H1 (cell line): Measurements from ENCODE around the gene PHF23. TPM values are rescaled to one million over a fixed set of nuclear protein-coding genes. Genes with fewer than 3 reads are reported as not detected.

Experiments used
- ASH2L ChIP-seq: fragments of 200-600, 300-600 bp; sonication (generic); IDR thresholded peaks from one replicate; pipeline ENCODE4 v1.7.1; 2017; ENCODE audit warnings: low read length
- BACH1 ChIP-seq: IDR thresholded peaks from 2 replicates; pipeline ENCODE4 v1.6.1; 2012; ENCODE audit warnings: low read length, improper control_type of control experiment
- CREB1 ChIP-seq: IDR thresholded peaks from 2 replicates; pipeline ENCODE4 v1.6.1; 2012; ENCODE audit warnings: inconsistent platforms
- EZH2 ChIP-seq: fragments of 200-600 bp; sonication (generic); IDR thresholded peaks from 2 replicates; pipeline ENCODE4 v1.7.1; 2012; ENCODE audit warnings: low read depth, mild to moderate bottlenecking, moderate library complexity, low read length, inconsistent platforms; ENCODE audit not compliant: severe bottlenecking
- FOSL1 ChIP-seq: IDR thresholded peaks from 2 replicates; pipeline ENCODE4 v1.6.1; 2011; ENCODE audit warnings: mild to moderate bottlenecking, low read depth, low read length, moderate library complexity; ENCODE audit not compliant: insufficient read depth
- GABPA ChIP-seq: IDR thresholded peaks from 2 replicates; pipeline ENCODE4 v1.6.1; 2011; ENCODE audit warnings: mild to moderate bottlenecking, low read length, moderate library complexity, borderline replicate concordance; ENCODE audit not compliant: insufficient read depth
- GTF2F1 ChIP-seq: IDR thresholded peaks from 2 replicates; pipeline ENCODE4 v1.6.1; 2012; ENCODE audit warnings: low read depth, low read length, improper control_type of control experiment, borderline replicate concordance
- MAFK ChIP-seq: IDR thresholded peaks from 2 replicates; pipeline ENCODE4 v1.6.1; 2012; ENCODE audit warnings: low read depth, mild to moderate bottlenecking, improper control_type of control experiment, low read length
- POLR2A ChIP-seq, 2 experiments: IDR thresholded peaks; 1 replicate in 1 of 2; 2 replicates in 1 of 2; pipeline ENCODE4 v1.6.1; 2011; ENCODE audit warnings: low read depth in 2 of 2, low read length in 2 of 2, mild to moderate bottlenecking in 2 of 2; ENCODE audit errors: control extremely low read depth in 1 of 2
- POLR2AphosphoS5 ChIP-seq: IDR thresholded peaks from 2 replicates; pipeline ENCODE4 v1.6.1; 2011; ENCODE audit warnings: low read depth, low read length
- RBBP5 ChIP-seq: IDR thresholded peaks from 2 replicates; pipeline ENCODE4 v1.7.1; 2012; ENCODE audit warnings: low read depth, mild to moderate bottlenecking, inconsistent platforms, low read length, moderate library complexity, borderline replicate concordance
- RXRA ChIP-seq: IDR thresholded peaks from 2 replicates; pipeline ENCODE4 v1.6.1; 2011; ENCODE audit warnings: low read depth, mild to moderate bottlenecking, low read length, moderate library complexity; ENCODE audit not compliant: insufficient read depth
- SAP30 ChIP-seq: fragments of 300-600 bp; sonication (generic); IDR thresholded peaks from 2 replicates; pipeline ENCODE4 v1.7.1; 2012; ENCODE audit warnings: low read length, moderate library complexity, mild to moderate bottlenecking, inconsistent platforms; ENCODE audit not compliant: insufficient read depth, insufficient replicate concordance
- SIN3A ChIP-seq, 2 experiments: IDR thresholded peaks in 1 of 2; conservative IDR thresholded peaks in 1 of 2; 2 replicates each; pipeline ENCODE4 v1.6.1; 2011 to 2012; ENCODE audit warnings: low read length in 2 of 2, improper control_type of control experiment in 1 of 2, low read depth in 1 of 2, mild to moderate bottlenecking in 1 of 2
- SP1 ChIP-seq: IDR thresholded peaks from 2 replicates; pipeline ENCODE4 v1.6.1; 2011; ENCODE audit warnings: low read depth, low read length
- SP2 ChIP-seq: IDR thresholded peaks from 2 replicates; pipeline ENCODE4 v1.6.1; 2012; ENCODE audit warnings: mild to moderate bottlenecking, low read length, inconsistent platforms
- TAF7 ChIP-seq: optimal IDR thresholded peaks from 2 replicates; pipeline ENCODE3; 2011; ENCODE audit warnings: low read depth, mild to moderate bottlenecking, inconsistent platforms, low read length, moderate library complexity, borderline replicate concordance
- YY1 ChIP-seq: IDR thresholded peaks from 2 replicates; pipeline ENCODE4 v1.6.1; 2011; ENCODE audit warnings: low read depth, mild to moderate bottlenecking, low read length
- polyA plus RNA-seq, 7 experiments: library from polyadenylated mRNA; depleted of rRNA in 3 of 7; stranded (reverse) in 5 of 7; unstranded in 2 of 7; fragments of >200 nt in 5 of 7; fragments of 200-250 nt in 2 of 7; gene quantifications; 1 replicate in 5 of 7; 2 replicates in 1 of 7; 4 replicates in 1 of 7; pipeline versions ENCODE4 v1.2.1 to v1.2.3, GENCODE V29; 2011 to 2013; ENCODE audit warnings: missing spikeins in 2 of 7, mixed read lengths in 2 of 7
- total RNA-seq: library from RNA; stranded (reverse); fragmentation: NEBNext Ultra II Directional; extraction: Animal tissue kit (Norgen Biotek cat#: 25700); gene quantifications from 2 replicates; pipeline ENCODE4 v1.2.1, GENCODE V29; 2021

The PHF23 gene
- total and polyA plus RNA-seq, 2 of the 8 experiments (the other 6 are each of a cell fraction or from before 2014, with no cell fraction given), result 47.5 to 62.8 TPM

- peak; percentile 60; the same call in 1 of the 2 replicates for TF ChIP-seq MAFK
- no peak for TF ChIP-seq EZH2
- peak; percentile 84 for TF ChIP-seq CREB1
- TF ChIP-seq ASH2L, result peak; percentile 44
- TF ChIP-seq SIN3A (conservative IDR thresholded peaks at IDR 0.05 in 1 of 2, IDR thresholded peaks at IDR 0.05 in 1 of 2; ENCODE audit: low read depth in 1 of 2, low read length in 2 of 2), result peak in 1 of 2 experiments; percentile 74; a peak in 2 of 4 replicates
- TF ChIP-seq TAF7, result peak; percentile 22
- TF ChIP-seq SAP30, result no peak
- peak; percentile 83 for TF ChIP-seq BACH1
- 0 out of 2 replicates have a peak, but pooled peaks have one; percentile 33 for TF ChIP-seq FOSL1
- TF ChIP-seq SP2, result no peak
- peak; percentile 79 to 90 for TF ChIP-seq POLR2A (IDR thresholded peaks at IDR 0.05; ENCODE audit: control extremely low read depth in 1 of 2, low read depth in 2 of 2, low read length in 2 of 2)
- TF ChIP-seq SP1, result 0 out of 2 replicates have a peak, but pooled peaks have one; percentile 49
- 0 out of 2 replicates have a peak, but pooled peaks have one; percentile 26 for TF ChIP-seq RBBP5
- 0 out of 2 replicates have a peak, but pooled peaks have one; percentile 29 for TF ChIP-seq GABPA
- no peak for TF ChIP-seq YY1
- TF ChIP-seq GTF2F1, result no peak
- peak; percentile 21 for TF ChIP-seq POLR2AphosphoS5
- peak; percentile 71; the same call in 1 of the 2 replicates for TF ChIP-seq RXRA
Measured at GRCh38 chr17:7219812-7220592, 19.3 kb downstream of the PHF23 start, which contains the start of the genes ACADVL and DLG4 (continued).
